IPS-18a (cell line): ENCODE results near the gene NOA1.

ENCODE experiments used
- H3K27ac ChIP-seq: one replicate; pipeline ENCODE4 v1.5.1; 2013; ENCODE audit warnings: low read length
- H3K27me3 ChIP-seq: one replicate; pipeline ENCODE4 v1.6.1; 2013; ENCODE audit warnings: mild to moderate bottlenecking, low read length; ENCODE audit not compliant: control insufficient read depth, insufficient read depth
- H3K36me3 ChIP-seq: one replicate; pipeline ENCODE4 v1.6.1; 2013; ENCODE audit warnings: low read depth, low read length; ENCODE audit not compliant: control insufficient read depth
- H3K4me1 ChIP-seq: one replicate; pipeline ENCODE4 v1.6.1; 2013; ENCODE audit warnings: low read depth, low read length; ENCODE audit not compliant: control insufficient read depth
- H3K4me3 ChIP-seq: one replicate; pipeline ENCODE4 v1.5.1; 2013; ENCODE audit warnings: low read length
- H3K9ac ChIP-seq: one replicate; pipeline ENCODE4 v1.6.1; 2013; ENCODE audit warnings: mild to moderate bottlenecking, low read length, moderate library complexity
- H3K9me3 ChIP-seq: one replicate; pipeline ENCODE4 v1.6.1; 2013; ENCODE audit warnings: low read depth, low read length; ENCODE audit not compliant: control insufficient read depth

Gene NOA1

GRCh38 chr4:56977321-56978012, at the start of gene NOA1:
NOA1 (minus strand) TSS chr4:56977606; CDS start chr4:56977585, 21 bp downstream.
- Histone ChIP-seq H3K4me1 (no peaks in the 10 kb centered on the region), H3K27ac (no peak within 1 kb of the TSS), H3K27me3 (no peaks in the 10 kb centered on the region), H3K9ac (peak within 1 kb of the TSS; percentile 90), H3K4me3 (peak within 1 kb of the TSS; percentile 97), H3K9me3 (no peaks in the 10 kb centered on the region), H3K36me3 (peaks cover 14% of the 10 kb centered on the region)

GRCh38 chr4:57023104-57023503, 45.7 kb upstream of the NOA1 start:
- Histone ChIP-seq H3K36me3 (peaks cover 81% of the 10 kb centered on the region), H3K27me3 (no peaks in the 10 kb centered on the region), H3K9me3 (no peaks in the 10 kb centered on the region), H3K27ac (no peak overlapping the region), H3K4me3 (no peak overlapping the region), H3K4me1 (no peaks in the 10 kb centered on the region), H3K9ac (no peak overlapping the region)

- Histone ChIP-seq H3K27me3 (no peaks in the 10 kb centered on the region), H3K36me3 (peaks cover 82% of the 10 kb centered on the region), H3K9me3 (no peaks in the 10 kb centered on the region), H3K9ac (no peak overlapping the region), H3K4me3 (no peak overlapping the region), H3K27ac (no peak overlapping the region), H3K4me1 (no peaks in the 10 kb centered on the region)
Measured at GRCh38 chr4:57020467-57021101, 43.2 kb upstream of the NOA1 start.

GRCh38 chr4:57018980-57019379, 41.6 kb upstream of the NOA1 start:
- Histone ChIP-seq H3K36me3 (peaks cover 77% of the 10 kb centered on the region), H3K9me3 (no peaks in the 10 kb centered on the region), H3K27ac (no peak overlapping the region), H3K4me3 (no peak overlapping the region), H3K27me3 (no peaks in the 10 kb centered on the region), H3K9ac (no peak overlapping the region), H3K4me1 (no peaks in the 10 kb centered on the region)

GRCh38 chr4:57013543-57014120, 36.2 kb upstream of the NOA1 start:
- Histone ChIP-seq H3K9ac (no peak overlapping the region), H3K36me3 (peaks cover 66% of the 10 kb centered on the region), H3K9me3 (no peaks in the 10 kb centered on the region), H3K27ac (no peak overlapping the region), H3K27me3 (no peaks in the 10 kb centered on the region), H3K4me3 (no peak overlapping the region), H3K4me1 (no peaks in the 10 kb centered on the region)

GRCh38 chr4:56999751-57000150, 22.3 kb upstream of the NOA1 start:
- Histone ChIP-seq H3K9ac (no peak overlapping the region), H3K27ac (no peak overlapping the region), H3K36me3 (peaks cover 65% of the 10 kb centered on the region), H3K4me3 (no peak overlapping the region), H3K4me1 (no peaks in the 10 kb centered on the region), H3K27me3 (no peaks in the 10 kb centered on the region), H3K9me3 (no peaks in the 10 kb centered on the region)

- Histone ChIP-seq H3K27me3 (no peaks in the 10 kb centered on the region), H3K4me1 (no peaks in the 10 kb centered on the region), H3K36me3 (peaks cover 64% of the 10 kb centered on the region), H3K9me3 (no peaks in the 10 kb centered on the region), H3K9ac (no peak overlapping the region), H3K27ac (no peak overlapping the region), H3K4me3 (no peak overlapping the region)
Measured at GRCh38 chr4:56995525-56995924, 18.1 kb upstream of the NOA1 start.

- H3K27ac ChIP-seq = no peak overlapping the region
- no peak overlapping the region for H3K9ac ChIP-seq
- no peaks in the 10 kb centered on the region for H3K4me1 ChIP-seq
- no peaks in the 10 kb centered on the region for H3K27me3 ChIP-seq
- no peaks in the 10 kb centered on the region for H3K9me3 ChIP-seq
- peaks cover 69% of the 10 kb centered on the region for H3K36me3 ChIP-seq
- H3K4me3 ChIP-seq = no peak overlapping the region
Measured at GRCh38 chr4:56990109-56990905, 12.9 kb upstream of the NOA1 start.

GRCh38 chr4:56986952-56987351, 9.5 kb upstream of the NOA1 start:
- Histone ChIP-seq H3K4me1 (no peaks in the 10 kb centered on the region), H3K27ac (no peak overlapping the region), H3K9me3 (no peaks in the 10 kb centered on the region), H3K36me3 (peaks cover 52% of the 10 kb centered on the region), H3K9ac (no peak overlapping the region), H3K4me3 (no peak overlapping the region), H3K27me3 (no peaks in the 10 kb centered on the region)

- no peak overlapping the region for H3K27ac ChIP-seq
- H3K27me3 ChIP-seq = no peaks in the 10 kb centered on the region
- peaks cover 44% of the 10 kb centered on the region for H3K36me3 ChIP-seq
- H3K4me1 ChIP-seq = no peaks in the 10 kb centered on the region
- H3K4me3 ChIP-seq = no peak overlapping the region
- H3K9me3 ChIP-seq = no peaks in the 10 kb centered on the region
- H3K9ac ChIP-seq = no peak overlapping the region
Measured at GRCh38 chr4:56986192-56986591, 8.8 kb upstream of the NOA1 start.

GRCh38 chr4:56981795-56982201, 4.4 kb upstream of the NOA1 start:
- Histone ChIP-seq H3K36me3 (peaks cover 6% of the 10 kb centered on the region), H3K4me1 (no peaks in the 10 kb centered on the region), H3K9ac (no peak overlapping the region), H3K9me3 (no peaks in the 10 kb centered on the region), H3K4me3 (no peak overlapping the region), H3K27me3 (no peaks in the 10 kb centered on the region), H3K27ac (no peak overlapping the region)
